Tibial nerve (tissue), 3 donors: Measurements from ENCODE around the gene ATE1.

Source experiments
- POLR2A ChIP-seq, 2 donors: fragments of 450-650 bp; IDR thresholded peaks; one replicate each; pipeline ENCODE4 v1.6.1; 2017; ENCODE audit warnings: antibody characterized with exemption in 2 of 2, mild to moderate bottlenecking in 2 of 2, moderate library complexity in 2 of 2
- TF ChIP-seq, protein P1 (sequence below), 5 experiments: fragments of 200-600 bp in 3 of 5; fragments of 450-650 bp in 2 of 5; sonication (generic) in 3 of 5; IDR thresholded peaks; one replicate each; pipeline ENCODE4 v1.5.1; 2016 to 2019; ENCODE audit warnings: antibody characterized with exemption in 5 of 5, mild to moderate bottlenecking in 3 of 5, moderate library complexity in 2 of 5

DNA sequence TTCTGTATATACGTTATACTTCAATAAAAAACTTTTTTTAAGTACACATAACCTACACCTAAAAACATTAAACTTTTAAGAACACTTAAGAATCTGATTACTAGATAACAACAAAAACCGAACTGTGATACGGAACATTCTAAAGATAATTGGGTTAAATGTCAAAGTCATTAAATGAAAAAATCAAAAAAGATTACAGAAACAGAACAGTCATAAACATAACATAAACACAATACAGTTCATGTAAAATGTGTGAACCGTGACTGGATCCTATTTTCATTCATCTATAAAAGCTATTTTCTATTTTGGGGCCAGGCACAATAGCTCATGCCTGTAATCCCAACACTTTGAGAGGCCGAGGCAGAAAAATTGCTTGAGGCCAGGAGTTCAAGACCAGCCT lies 38.6 kb downstream of the ATE1 start:
- TF ChIP-seq, protein P1, sequence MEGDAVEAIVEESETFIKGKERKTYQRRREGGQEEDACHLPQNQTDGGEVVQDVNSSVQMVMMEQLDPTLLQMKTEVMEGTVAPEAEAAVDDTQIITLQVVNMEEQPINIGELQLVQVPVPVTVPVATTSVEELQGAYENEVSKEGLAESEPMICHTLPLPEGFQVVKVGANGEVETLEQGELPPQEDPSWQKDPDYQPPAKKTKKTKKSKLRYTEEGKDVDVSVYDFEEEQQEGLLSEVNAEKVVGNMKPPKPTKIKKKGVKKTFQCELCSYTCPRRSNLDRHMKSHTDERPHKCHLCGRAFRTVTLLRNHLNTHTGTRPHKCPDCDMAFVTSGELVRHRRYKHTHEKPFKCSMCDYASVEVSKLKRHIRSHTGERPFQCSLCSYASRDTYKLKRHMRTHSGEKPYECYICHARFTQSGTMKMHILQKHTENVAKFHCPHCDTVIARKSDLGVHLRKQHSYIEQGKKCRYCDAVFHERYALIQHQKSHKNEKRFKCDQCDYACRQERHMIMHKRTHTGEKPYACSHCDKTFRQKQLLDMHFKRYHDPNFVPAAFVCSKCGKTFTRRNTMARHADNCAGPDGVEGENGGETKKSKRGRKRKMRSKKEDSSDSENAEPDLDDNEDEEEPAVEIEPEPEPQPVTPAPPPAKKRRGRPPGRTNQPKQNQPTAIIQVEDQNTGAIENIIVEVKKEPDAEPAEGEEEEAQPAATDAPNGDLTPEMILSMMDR (IDR thresholded peaks at IDR 0.05), result no peak
- no peak for TF ChIP-seq POLR2A (IDR thresholded peaks at IDR 0.05)
